PC-3 (cell line): ENCODE data around the gene CYB561D1.

Source experiments
- CTCF ChIP-seq: fragments of 300-600 bp; sonication (generic); conservative IDR thresholded peaks from 2 replicates; pipeline ENCODE4 v1.5.1; 2017; ENCODE audit warnings: antibody characterized with exemption, low read depth, mild to moderate bottlenecking, low read length
- EZH2 ChIP-seq: fragments of 300-600 bp; sonication (generic); IDR thresholded peaks from one replicate; pipeline ENCODE4 v1.6.1; 2017; ENCODE audit warnings: antibody characterized with exemption, mild to moderate bottlenecking, low read length; ENCODE audit not compliant: unreplicated experiment
- EZH2phosphoT487 ChIP-seq: fragments of 300-600 bp; sonication (generic); IDR thresholded peaks from 2 replicates; pipeline ENCODE4 v1.6.1; 2018; ENCODE audit warnings: mild to moderate bottlenecking, antibody characterized with exemption, low read length, borderline replicate concordance

- TF ChIP-seq EZH2 (no peak), CTCF (no peak), EZH2phosphoT487 (no peak)
These were observed 36.1 kb upstream of the CYB561D1 start for GRCh38 chr1:109457819-109458218.
